ENCODE data around the gene UBASH3B.

Gene UBASH3B

GRCh38 chr11:122647736-122648275, 7.7 kb upstream of the UBASH3B start:
- DNase-seq, result no peak

- DNase-seq, result no peak
These were observed 6.4 kb upstream of the UBASH3B start for GRCh38 chr11:122649116-122649515.

GRCh38 chr11:122650619-122651018, 4.9 kb upstream of the UBASH3B start:
- no peak for DNase-seq

- no peak for DNase-seq
These were observed 3.0 kb upstream of the UBASH3B start for GRCh38 chr11:122652495-122652894.

GRCh38 chr11:122653916-122654585, 1.5 kb upstream of the UBASH3B start:
- no peak for DNase-seq

- DNase-seq, result no peak
These were observed 630 bp downstream of the UBASH3B start for GRCh38 chr11:122656073-122656630.

GRCh38 chr11:122656631-122657101, 1.1 kb downstream of the UBASH3B start:
- peak; percentile 68 for DNase-seq

GRCh38 chr11:122659676-122660554, 4.4 kb downstream of the UBASH3B start:
- no peak for DNase-seq

GRCh38 chr11:122661182-122661945, 5.8 kb downstream of the UBASH3B start:
- no peak for DNase-seq

GRCh38 chr11:122663056-122663740, 7.7 kb downstream of the UBASH3B start:
- no peak for DNase-seq

- no peak for DNase-seq
These were observed 8.2 kb downstream of the UBASH3B start for GRCh38 chr11:122663764-122664163.

- no peak for DNase-seq
These were observed 8.7 kb downstream of the UBASH3B start for GRCh38 chr11:122664188-122664587.

- DNase-seq, result no peak
These were observed 10.3 kb downstream of the UBASH3B start for GRCh38 chr11:122665861-122666260.

GRCh38 chr11:122666743-122667142, 11.2 kb downstream of the UBASH3B start:
- DNase-seq, result no peak

GRCh38 chr11:122668562-122669090, 13.1 kb downstream of the UBASH3B start:
- no peak for DNase-seq

GRCh38 chr11:122670131-122670530, 14.6 kb downstream of the UBASH3B start:
- no peak for DNase-seq

GRCh38 chr11:122671400-122671891, 15.9 kb downstream of the UBASH3B start:
- peak; percentile 59 for DNase-seq

GRCh38 chr11:122672892-122673291, 17.4 kb downstream of the UBASH3B start:
- DNase-seq, result no peak

GRCh38 chr11:122673701-122674100, 18.2 kb downstream of the UBASH3B start:
- DNase-seq, result no peak

- no peak for DNase-seq
These were observed 21.1 kb downstream of the UBASH3B start for GRCh38 chr11:122676638-122677037.

- no peak for DNase-seq
These were observed 21.7 kb downstream of the UBASH3B start for GRCh38 chr11:122677256-122677655.

- no peak for DNase-seq
These were observed 22.9 kb downstream of the UBASH3B start for GRCh38 chr11:122678406-122678805.

Data from right hindlimb (tissue), 1 donor.